ENCODE results near the gene BLTP3A.
"Not testable (repeated sequence)": the region's sequence is repeated elsewhere in the genome, so short reads cannot be mapped to it uniquely, and the experiment has no call there.

The BLTP3A gene

DNA sequence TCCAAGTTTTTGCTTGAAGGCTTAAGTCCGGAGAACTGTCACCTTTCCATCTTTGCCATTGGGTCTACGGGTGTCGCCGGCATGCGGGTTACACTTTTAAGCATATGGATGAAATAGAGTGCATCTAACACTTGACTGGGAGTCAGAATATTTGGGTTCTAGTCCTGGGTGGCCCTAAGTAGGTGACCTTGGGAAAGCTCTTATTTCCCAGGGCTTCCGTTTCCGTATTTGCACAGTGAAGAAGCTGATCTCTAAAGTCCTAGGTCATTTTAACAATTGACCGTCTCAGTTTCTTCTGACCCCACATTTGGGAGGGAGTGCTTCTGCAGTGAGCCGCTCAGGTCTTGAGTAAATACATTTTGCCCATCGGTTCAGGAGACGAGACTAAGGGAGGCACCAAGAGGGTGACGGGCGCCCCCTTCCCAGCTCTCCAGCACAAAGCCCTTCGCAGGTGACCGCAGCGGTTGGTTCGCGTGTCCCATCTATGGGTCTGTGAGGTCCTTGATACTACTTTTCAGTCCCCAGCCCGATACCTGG is 651 bp upstream of the BLTP3A start:
- peak; percentile 36 for DNase-seq (ENCODE audit: low spot score)

DNA sequence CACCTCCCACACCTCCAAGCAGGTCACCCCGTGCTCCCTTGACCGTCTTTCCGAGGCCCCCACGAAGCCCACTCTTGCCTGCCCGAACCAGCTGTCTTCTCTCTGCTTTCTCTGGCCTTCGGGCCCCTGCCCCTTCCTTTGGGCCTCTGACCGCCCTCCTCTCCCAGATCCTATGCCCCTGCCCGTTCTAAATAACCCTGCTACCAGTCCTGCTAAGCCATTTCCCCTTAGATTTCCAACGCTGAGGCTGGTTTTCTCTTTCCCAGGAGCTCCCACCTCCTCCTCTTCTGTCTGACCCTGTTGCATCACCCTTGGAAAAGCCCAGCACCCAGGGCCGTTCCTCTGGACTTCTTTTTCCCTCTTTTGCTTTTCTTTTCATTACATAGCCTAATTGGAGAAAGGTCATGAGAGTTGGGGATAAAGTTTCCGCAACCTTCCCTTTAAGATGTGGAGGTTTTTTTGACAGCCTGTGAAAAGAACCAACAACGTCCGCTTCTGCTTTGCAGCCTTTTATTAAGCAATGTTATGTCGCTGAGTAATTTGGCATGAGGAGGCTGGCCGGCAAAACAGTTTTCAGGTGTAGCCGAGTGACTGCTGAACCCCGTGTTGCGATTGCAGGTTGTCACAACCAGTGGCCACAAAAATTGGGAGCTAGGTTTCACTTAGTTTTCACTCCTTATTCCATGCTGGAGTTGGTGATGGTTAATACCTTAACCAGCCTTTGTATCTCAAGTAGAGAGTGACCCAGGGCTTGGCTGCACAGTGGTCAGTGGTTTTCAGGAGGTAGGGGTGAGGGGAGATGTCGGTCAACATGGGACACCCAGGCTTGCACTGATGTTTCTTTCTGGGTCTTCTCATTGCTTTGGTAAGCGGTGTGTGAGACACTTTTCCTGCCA is 970 bp downstream of the BLTP3A start:
- peak; percentile 4 for DNase-seq (ENCODE audit: low spot score)

GRCh38 chr6:34793877-34794276 is 2.0 kb downstream of the BLTP3A start:
- no peak for DNase-seq (ENCODE audit: low spot score)

DNA sequence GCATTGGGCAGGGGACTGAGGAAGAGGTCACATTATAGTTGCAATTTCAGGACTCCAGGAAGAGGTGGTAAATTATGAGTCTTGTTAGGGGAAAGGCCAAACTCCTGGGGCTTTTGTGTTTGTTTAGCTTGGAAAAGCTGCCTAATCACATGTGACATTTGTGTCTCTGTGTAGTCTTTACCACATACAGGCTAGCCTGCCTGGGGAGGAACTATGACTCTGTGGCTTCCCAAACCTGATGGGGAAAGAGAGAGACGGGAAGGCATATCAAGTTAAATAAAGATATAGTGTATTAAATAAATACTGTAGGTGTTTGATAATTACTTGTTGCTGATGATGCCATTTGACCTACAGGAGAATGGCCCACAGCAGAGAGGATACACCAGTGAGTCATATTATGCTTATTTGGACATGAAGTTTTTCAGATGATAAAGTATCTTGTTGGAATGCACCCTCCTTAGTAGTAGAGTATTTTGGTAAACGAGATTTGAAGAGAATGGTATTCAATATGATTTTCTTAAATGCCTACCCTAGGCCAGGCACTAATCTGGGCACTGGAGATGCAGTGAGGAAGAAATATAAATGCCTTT is 4.0 kb downstream of the BLTP3A start:
- DNase-seq (ENCODE audit: low spot score), result no peak

- no peak for DNase-seq (ENCODE audit: low spot score)
Observed at GRCh38 chr6:34798057-34798456, 6.2 kb downstream of the BLTP3A start.

DNA sequence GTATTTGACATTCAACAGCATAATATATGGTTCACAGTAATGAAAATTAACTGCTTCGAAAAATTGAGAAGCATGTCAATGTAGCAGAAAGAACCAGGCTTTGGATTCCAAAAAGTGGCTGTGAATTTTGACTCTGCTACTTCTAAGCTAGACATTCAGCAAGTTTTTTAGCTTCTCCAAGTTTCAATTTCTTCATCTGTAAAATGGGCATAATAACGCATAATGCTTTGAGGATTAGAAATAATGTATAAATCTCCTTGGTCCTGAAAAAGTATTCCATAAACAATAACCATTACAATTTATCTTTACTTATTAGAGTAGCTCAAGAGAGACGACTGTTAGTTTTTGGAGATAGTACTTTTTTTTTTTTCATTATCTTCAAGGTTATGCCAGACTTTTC is 7.7 kb downstream of the BLTP3A start:
- no peak for DNase-seq (ENCODE audit: low spot score)

DNA sequence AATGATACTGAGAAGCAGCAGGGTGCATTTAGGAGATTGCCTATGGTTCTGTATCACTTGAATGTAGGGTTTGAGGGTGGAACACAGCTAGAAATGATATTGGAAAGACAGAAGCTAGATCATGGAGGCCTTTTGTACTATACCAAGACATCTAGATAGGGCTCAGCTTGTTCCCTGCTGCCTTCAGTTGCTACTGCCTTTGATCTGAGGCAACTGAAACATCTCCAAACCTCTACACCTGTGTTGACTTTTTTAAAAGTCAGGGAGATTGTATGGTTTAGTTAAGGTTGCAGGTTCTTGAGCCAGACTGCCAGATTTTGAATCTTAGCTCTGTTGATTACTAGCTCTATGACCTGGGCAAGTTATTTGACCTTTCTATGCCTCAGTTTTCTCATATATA is 12.7 kb downstream of the BLTP3A start:
- no peak for DNase-seq (ENCODE audit: low spot score)

DNA sequence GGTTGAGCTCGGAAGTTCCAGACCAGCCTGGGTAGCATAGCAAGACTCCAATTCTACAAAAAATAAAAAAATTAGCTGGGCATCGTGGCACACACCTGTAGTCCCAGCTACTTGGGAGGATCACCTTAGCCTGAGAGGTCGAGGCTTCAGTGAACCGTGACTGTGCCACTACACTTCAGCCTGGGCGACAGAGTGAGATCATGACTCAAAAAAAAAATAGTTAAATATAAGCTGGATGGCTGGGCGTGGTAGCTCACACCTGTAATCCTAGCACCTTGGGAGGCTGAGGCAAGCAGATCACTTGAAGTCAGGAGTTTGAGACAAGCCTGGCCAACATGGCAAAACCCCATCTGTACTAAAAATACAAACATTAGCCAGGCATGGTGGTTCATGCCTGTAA is 13.2 kb downstream of the BLTP3A start:
- DNase-seq (ENCODE audit: low spot score), result not testable (repeated sequence)

DNA sequence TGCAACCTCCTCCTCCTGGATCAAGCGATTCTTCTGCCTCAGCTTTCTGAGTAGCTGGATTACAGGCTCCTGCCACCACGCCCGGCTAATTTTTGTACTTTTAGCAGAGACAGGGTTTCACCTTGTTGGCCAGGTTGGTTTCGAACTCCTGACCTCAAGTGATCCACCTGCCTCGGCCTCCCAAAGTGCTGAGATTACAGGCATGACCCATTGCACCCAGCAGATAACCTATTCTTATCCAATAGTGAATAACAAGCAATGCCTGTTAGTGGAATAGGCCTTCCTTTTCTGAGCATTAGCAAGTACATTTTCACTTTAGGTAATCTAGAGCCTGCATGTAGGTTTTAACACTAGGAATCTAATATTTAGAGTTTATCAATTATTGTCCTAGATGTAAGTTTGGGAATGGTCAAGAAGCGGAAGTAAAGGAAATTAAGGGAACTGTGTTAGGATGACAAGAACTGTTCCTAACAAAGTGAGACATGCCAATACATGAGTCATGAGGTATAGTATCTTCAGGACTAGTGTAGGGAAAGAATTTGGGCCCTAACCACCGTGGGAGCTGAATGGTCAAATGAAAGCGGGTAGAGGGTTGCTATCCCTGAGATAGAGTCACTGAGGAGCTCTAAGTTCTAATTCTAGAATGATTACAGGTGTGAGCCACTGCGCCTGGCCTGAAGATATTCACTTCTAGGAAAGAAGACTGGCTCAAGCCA is 15.0 kb downstream of the BLTP3A start:
- DNase-seq (ENCODE audit: low spot score), result no peak

DNA sequence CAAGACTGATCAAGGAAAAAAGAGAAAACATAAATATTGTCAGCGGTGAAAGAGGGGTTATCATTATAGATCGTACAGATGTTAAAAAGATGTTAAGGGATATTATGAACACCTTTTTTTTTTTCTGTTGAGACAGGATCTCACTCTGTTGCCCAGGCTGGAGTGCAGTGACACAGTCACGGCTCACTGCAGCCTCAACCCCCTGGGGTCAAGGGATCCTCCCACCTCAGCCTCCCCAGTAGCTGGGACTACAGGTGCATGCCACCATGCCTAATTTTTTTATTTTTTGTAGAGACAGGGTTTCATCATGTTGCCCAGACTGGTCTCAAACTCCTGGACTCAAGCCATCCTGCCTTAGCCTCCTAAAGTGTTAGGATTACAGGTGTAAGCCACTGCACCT is 16.6 kb downstream of the BLTP3A start:
- not testable (repeated sequence) for DNase-seq (ENCODE audit: low spot score)

DNA sequence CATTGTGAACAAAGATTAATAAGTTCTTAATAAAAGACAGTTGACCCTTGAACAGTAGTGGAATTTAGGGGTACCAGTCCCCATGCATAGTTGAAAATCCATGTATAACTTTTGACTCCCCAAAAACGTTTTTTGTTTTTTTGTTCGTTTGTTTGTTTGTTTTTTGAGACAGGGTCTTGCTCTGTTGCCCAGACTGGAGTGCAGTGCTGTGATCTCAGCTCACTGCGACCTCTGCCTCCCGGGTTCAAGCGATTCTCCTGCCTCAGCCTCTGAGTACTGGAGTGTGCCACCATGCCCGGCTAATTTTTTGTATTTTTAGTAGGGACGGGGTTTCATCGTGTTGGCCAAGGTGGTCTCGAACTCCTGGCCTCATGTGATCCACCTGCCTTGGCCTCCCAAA is 17.5 kb downstream of the BLTP3A start:
- DNase-seq (ENCODE audit: low spot score), result not testable (repeated sequence)

GRCh38 chr6:34810017-34810882 is 18.4 kb downstream of the BLTP3A start:
- no peak for DNase-seq (ENCODE audit: low spot score)

- DNase-seq (ENCODE audit: low spot score), result no peak
Observed at GRCh38 chr6:34810936-34811632, 19.2 kb downstream of the BLTP3A start.

DNA sequence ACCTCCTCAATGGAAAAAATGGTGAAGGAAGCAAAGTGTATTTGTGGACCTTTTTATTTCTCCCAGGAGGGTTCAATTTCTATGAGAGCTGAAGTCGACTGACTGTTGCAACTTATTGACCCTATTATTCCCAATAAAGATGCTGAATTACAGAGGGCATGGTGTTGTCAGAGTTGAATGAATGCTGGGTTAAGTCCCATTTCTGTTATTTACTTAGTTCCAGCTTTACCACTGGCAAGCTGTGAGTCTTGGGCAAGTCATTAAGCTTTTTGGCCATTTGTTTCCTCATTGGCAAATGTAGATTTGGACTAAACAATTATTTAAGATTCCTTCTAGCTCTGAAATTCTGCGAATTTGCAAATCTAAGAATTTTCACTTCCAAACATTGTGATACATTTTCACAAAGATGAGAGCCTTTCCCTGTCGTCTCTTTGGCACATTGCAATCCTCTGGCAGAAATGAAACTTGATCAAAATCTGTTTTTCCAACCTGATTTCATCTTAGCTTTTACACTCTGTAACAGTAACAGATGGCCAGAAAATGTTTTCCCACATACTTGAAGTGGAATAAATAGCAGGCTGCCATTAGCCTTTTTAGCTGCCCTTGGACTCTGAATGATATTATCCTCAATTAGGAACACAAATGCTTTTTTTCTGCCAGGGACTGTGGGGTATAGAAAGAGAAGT is 21.3 kb downstream of the BLTP3A start:
- no peak for DNase-seq (ENCODE audit: low spot score)

DNA sequence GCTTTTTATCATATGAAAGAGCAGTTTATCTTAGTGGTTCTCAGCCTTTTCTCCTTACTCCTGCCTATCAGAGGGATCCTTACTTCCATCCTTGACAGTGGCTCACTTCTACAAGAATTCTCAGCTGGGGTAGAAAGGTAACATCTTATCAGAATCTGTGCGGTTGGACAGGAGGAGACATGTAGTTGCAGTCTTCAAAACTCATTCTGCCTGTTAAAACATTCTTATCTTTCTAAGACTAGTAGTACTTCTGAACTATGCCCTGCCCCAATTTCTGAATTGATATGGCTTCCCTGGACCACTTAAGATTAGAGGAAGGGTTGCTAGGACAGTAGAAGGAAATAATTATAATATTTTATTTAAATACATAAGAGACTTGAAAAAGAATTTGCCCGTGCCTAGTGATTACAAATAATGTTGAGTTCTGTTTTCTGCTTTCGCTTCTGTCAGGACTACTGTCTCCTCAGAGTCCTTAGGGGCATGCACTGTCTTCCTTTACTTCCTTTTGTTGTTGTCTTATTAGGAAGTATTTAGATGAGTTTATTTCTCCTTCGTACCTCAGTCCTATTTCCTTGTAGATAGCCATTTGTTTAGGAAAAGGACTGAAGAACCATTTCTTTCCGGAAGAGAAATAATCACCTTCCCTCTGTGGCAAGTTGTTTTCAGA is 24.9 kb downstream of the BLTP3A start:
- DNase-seq (ENCODE audit: low spot score), result no peak

DNA sequence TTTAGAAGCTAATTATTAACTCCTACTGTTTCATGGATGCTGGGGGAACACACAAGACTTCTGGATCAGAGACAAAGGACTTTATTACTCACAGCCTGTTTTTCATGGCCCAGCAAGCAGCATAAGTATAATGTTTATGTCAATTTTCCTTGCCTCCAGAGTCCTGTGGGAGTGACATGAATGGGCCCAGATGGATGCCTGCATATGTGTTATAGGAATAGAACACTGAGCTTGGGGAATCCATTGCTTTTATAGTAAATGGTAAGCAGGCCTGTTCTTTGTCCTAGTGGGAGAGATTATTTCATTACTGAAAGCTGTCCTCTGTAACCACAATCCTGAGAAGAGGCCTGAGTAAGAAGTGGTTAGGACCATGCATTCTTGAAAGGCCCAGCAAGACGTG is 25.6 kb downstream of the BLTP3A start:
- DNase-seq (ENCODE audit: low spot score), result no peak

DNA sequence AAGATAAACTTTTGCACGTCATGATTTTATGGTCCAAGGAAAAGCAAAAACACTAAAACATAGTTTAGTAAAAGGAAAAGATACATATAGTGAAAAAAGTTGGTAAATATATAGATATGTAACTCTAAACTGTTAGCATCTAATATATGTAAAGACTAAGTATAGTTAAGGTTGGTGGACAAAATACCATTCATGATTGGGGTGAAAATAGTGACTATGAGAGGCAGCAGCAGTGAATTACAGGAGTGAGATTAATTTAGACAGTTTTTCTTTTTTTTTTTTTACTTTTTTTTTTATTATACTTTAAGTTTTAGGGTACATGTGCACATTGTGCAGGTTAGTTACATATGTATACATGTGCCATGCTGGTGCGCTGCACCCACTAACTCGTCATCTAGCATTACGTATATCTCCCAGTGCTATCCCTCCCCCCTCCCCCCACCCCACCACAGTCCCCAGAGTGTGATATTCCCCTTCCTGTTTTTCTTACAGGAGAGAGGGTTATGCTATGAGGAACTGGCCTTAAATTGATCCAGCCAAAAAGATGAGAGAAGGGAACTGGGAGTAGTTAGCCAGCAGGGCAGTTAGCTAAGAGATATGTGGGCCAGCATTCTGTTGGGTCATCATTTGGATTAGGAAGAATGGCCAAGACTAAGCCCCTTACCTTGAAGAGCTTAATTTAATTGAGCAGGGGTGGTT is 27.1 kb downstream of the BLTP3A start:
- not testable (repeated sequence) for DNase-seq (ENCODE audit: low spot score)

- no peak for DNase-seq (ENCODE audit: low spot score)
Observed at GRCh38 chr6:34819571-34820480, 27.9 kb downstream of the BLTP3A start.

Data from CD4-positive, alpha-beta T cell treated with Interleukin-15 for 4 hours (primary cell).